H9 (cell line): ENCODE data around the gene KDM4F. TPM values are rescaled to one million over a fixed set of nuclear protein-coding genes. Genes with fewer than 3 reads are reported as not detected.

ENCODE experiments used
- DNase-seq: peaks from one replicate; pipeline ENCODE4 v3.0.0-alpha.2; 2017
- H2AFZ ChIP-seq: one replicate; pipeline ENCODE4 v1.6.1; 2013; ENCODE audit warnings: mild to moderate bottlenecking, low read length, control low read depth, moderate library complexity
- H2AK5ac ChIP-seq: 2 replicates; pipeline ENCODE4 v1.6.1; 2013; ENCODE audit warnings: low read length, control low read depth, mixed read lengths; ENCODE audit not compliant: insufficient read length
- H2BK120ac ChIP-seq: one replicate; pipeline ENCODE4 v1.6.1; 2013; ENCODE audit warnings: low read depth, mild to moderate bottlenecking, low read length, control low read depth, inconsistent platforms; ENCODE audit not compliant: poor library complexity, severe bottlenecking
- H2BK12ac ChIP-seq: 2 replicates; pipeline ENCODE4 v1.6.1; 2013; ENCODE audit warnings: low read length, control low read depth, mixed read lengths, low read depth; ENCODE audit not compliant: insufficient read length
- H2BK15ac ChIP-seq: 2 replicates; pipeline ENCODE4 v1.6.1; 2013; ENCODE audit warnings: low read depth, low read length, control low read depth
- H2BK20ac ChIP-seq: one replicate; pipeline ENCODE4 v1.6.1; 2013; ENCODE audit warnings: low read depth, mild to moderate bottlenecking, low read length, control low read depth, inconsistent platforms; ENCODE audit not compliant: poor library complexity, severe bottlenecking
- H2BK5ac ChIP-seq: 2 replicates; pipeline ENCODE4 v1.6.1; 2013; ENCODE audit warnings: low read length, control low read depth, mixed read lengths; ENCODE audit not compliant: insufficient read length
- H3K14ac ChIP-seq: 2 replicates; pipeline ENCODE4 v1.6.1; 2013; ENCODE audit warnings: low read length, control low read depth; ENCODE audit not compliant: insufficient read depth
- H3K18ac ChIP-seq: 2 replicates; pipeline ENCODE4 v1.6.1; 2013; ENCODE audit warnings: low read depth, mild to moderate bottlenecking, mixed read lengths, low read length, control low read depth; ENCODE audit not compliant: insufficient read length
- H3K23ac ChIP-seq: 2 replicates; pipeline ENCODE4 v1.6.1; 2013; ENCODE audit warnings: low read length, control low read depth, mixed read lengths, low read depth; ENCODE audit not compliant: insufficient read length
- H3K23me2 ChIP-seq: 2 replicates; pipeline ENCODE4 v1.6.1; 2013; ENCODE audit warnings: low read depth, mild to moderate bottlenecking, mixed read lengths, low read length, control low read depth; ENCODE audit not compliant: insufficient read length, poor library complexity, severe bottlenecking
- H3K27ac ChIP-seq: 2 replicates; pipeline ENCODE4 v1.5.1; 2013; ENCODE audit warnings: low read length, control low read depth, mixed read lengths, low read depth; ENCODE audit not compliant: insufficient read length
- H3K27me3 ChIP-seq: 2 replicates; pipeline ENCODE4 v1.6.1; 2013; ENCODE audit warnings: low read length, control low read depth, inconsistent platforms; ENCODE audit not compliant: insufficient read depth
- H3K4ac ChIP-seq: 2 replicates; pipeline ENCODE4 v1.6.1; 2013; ENCODE audit warnings: low read depth, mild to moderate bottlenecking, control low read depth, inconsistent platforms, low read length, moderate library complexity
- H3K4me1 ChIP-seq: 2 replicates; pipeline ENCODE4 v1.6.1; 2013; ENCODE audit warnings: low read length, control low read depth, inconsistent platforms; ENCODE audit not compliant: insufficient read depth
- H3K4me2 ChIP-seq: 2 replicates; pipeline ENCODE4 v1.6.1; 2013; ENCODE audit warnings: low read length, control low read depth, mixed read lengths; ENCODE audit not compliant: insufficient read length, insufficient read depth
- H3K56ac ChIP-seq: 2 replicates; pipeline ENCODE4 v1.6.1; 2013; ENCODE audit warnings: low read depth, mild to moderate bottlenecking, mixed read lengths, low read length, control low read depth; ENCODE audit not compliant: insufficient read length
- H3K79me1 ChIP-seq: 2 replicates; pipeline ENCODE4 v1.6.1; 2013; ENCODE audit warnings: low read depth, mild to moderate bottlenecking, moderate library complexity, low read length, control low read depth, inconsistent platforms; ENCODE audit not compliant: insufficient read depth, poor library complexity, severe bottlenecking
- H3K79me2 ChIP-seq: 2 replicates; pipeline ENCODE4 v1.6.1; 2013; ENCODE audit warnings: low read length, control low read depth, inconsistent platforms; ENCODE audit not compliant: insufficient read depth
- H3K9ac ChIP-seq: 2 replicates; pipeline ENCODE4 v1.6.1; 2013; ENCODE audit warnings: low read length, control low read depth, mixed read lengths; ENCODE audit not compliant: insufficient read length; ENCODE audit errors: extremely low read depth
- H3K9me3 ChIP-seq: one replicate; pipeline ENCODE4 v1.6.1; 2013; ENCODE audit warnings: low read depth, low read length, inconsistent platforms; ENCODE audit not compliant: control insufficient read depth
- H3T11ph ChIP-seq: one replicate; pipeline ENCODE4 v1.6.1; 2013; ENCODE audit warnings: mild to moderate bottlenecking, low read length, control low read depth, inconsistent platforms
- H4K20me1 ChIP-seq: one replicate; pipeline ENCODE4 v1.6.1; 2013; ENCODE audit not compliant: control insufficient read depth, insufficient read length, insufficient read depth
- H4K5ac ChIP-seq: 2 replicates; pipeline ENCODE4 v1.6.1; 2013; ENCODE audit warnings: low read depth, mild to moderate bottlenecking, mixed read lengths, low read length, control low read depth; ENCODE audit not compliant: insufficient read length
- H4K8ac ChIP-seq: replicated peaks from 2 replicates; pipeline ENCODE4 v1.6.1; 2013; ENCODE audit warnings: low read length, control low read depth, mixed read lengths, low read depth; ENCODE audit not compliant: insufficient read length
- H4K91ac ChIP-seq: 2 replicates; pipeline ENCODE4 v1.6.1; 2013; ENCODE audit warnings: low read depth, mild to moderate bottlenecking, moderate library complexity, mixed read lengths, low read length, control low read depth; ENCODE audit not compliant: insufficient read length
- H3K27ac Mint-ChIP-seq, 3 experiments: 2 replicates in 2 of 3; 3 replicates in 1 of 3; pipeline ENCODE4 v1.8.0; 2020 to 2021; ENCODE audit warnings: mixed read lengths in 3 of 3, mild to moderate bottlenecking in 1 of 3, moderate library complexity in 1 of 3
- H3K27me3 Mint-ChIP-seq: 2 replicates; pipeline ENCODE4 v1.8.0; 2021; ENCODE audit warnings: low read depth, mild to moderate bottlenecking, moderate library complexity, mixed read lengths
- H3K36me3 Mint-ChIP-seq, 3 experiments: 2 replicates in 2 of 3; 3 replicates in 1 of 3; pipeline ENCODE4 v1.8.0; 2020 to 2021; ENCODE audit warnings: low read depth in 3 of 3, mixed read lengths in 3 of 3; ENCODE audit not compliant: insufficient read depth in 1 of 3
- H3K4me1 Mint-ChIP-seq, 2 experiments: 2 replicates each; pipeline ENCODE4 v1.8.0; 2020; ENCODE audit warnings: mixed read lengths in 2 of 2
- H3K4me3 Mint-ChIP-seq, 2 experiments: 2 replicates in 1 of 2; 3 replicates in 1 of 2; pipeline ENCODE4 v1.8.0; 2020 to 2021; ENCODE audit warnings: mild to moderate bottlenecking in 2 of 2, mixed read lengths in 2 of 2, moderate library complexity in 1 of 2
- H3K9me3 Mint-ChIP-seq, 2 experiments: 2 replicates in 1 of 2; 3 replicates in 1 of 2; pipeline ENCODE4 v1.8.0; 2020; ENCODE audit warnings: mild to moderate bottlenecking in 2 of 2, mixed read lengths in 2 of 2, moderate library complexity in 1 of 2
- WGBS: extraction: QIAGEN DNeasy Blood & Tissue Kit; methylation state at CpG from one replicate; pipeline ENCODE4 v1.1.7; 2013; ENCODE audit warnings: missing lambda C conversion rate, low lambda C conversion rate, mixed read lengths; ENCODE audit not compliant: insufficient read length; ENCODE audit errors: extremely low coverage; 5-methylcytosine and 5-hydroxymethylcytosine counted together
- total RNA-seq: library from RNA; stranded (reverse); gene quantifications from 2 replicates; pipeline ENCODE4 v1.2.1, GENCODE V29; 2021
- TF ChIP-seq, protein P1 (sequence below): fragments of 200-600 bp; sonication (generic); conservative IDR thresholded peaks from 3 replicates; pipeline ENCODE4 v1.8.0; 2021; ENCODE audit warnings: antibody characterized with exemption, mild to moderate bottlenecking

KDM4F gene
- total RNA-seq, 1 experiment from 2014 or later: not detected

DNA sequence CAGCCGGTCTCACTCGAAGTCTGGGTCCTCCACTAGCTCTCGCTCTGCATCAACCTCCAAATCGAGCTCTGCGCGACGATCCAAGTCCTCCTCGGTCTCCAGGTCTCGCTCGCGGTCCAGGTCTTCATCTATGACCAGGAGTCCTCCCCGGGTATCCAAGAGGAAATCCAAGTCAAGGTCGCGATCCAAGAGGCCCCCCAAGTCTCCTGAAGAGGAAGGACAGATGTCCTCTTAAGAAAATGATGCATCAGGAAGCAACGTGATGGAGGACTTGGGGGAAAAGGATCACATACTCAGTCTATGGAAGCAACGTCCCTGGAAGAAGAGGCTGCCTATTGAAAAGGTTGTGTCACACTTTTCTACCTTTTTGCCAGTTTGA lies 18.6 kb downstream of the KDM4F start:
- H3K79me2 ChIP-seq: no peaks in the 10 kb centered on the region
- no peak overlapping the region for H2BK15ac ChIP-seq
- H3K27ac ChIP-seq: no peak overlapping the region
- no peak overlapping the region for H2BK12ac ChIP-seq
- peaks cover 6% of the 10 kb centered on the region for H3K27me3 Mint-ChIP-seq
- H2BK20ac ChIP-seq: no peak overlapping the region
- H3K23ac ChIP-seq: no peak overlapping the region
- H3K4me2 ChIP-seq: peak overlapping the region; percentile 73
- H3K9ac ChIP-seq: peak overlapping the region; percentile 11
- no peak overlapping the region for H2AFZ ChIP-seq
- H3T11ph ChIP-seq: no peak overlapping the region
- no peaks in the 10 kb centered on the region for H3K9me3 ChIP-seq
- no peak overlapping the region for H2BK5ac ChIP-seq
- H3K4me1 Mint-ChIP-seq: peaks cover 18% of the 10 kb centered on the region in 2 experiments
- H3K14ac ChIP-seq: peak overlapping the region; percentile 15; the same call in 1 of the 2 replicates
- H4K5ac ChIP-seq: no peak overlapping the region
- H3K36me3 Mint-ChIP-seq: peaks cover 0 to 6% (median 2%) of the 10 kb centered on the region in 3 experiments; a peak in 2 of 7 replicates
- TF ChIP-seq, protein P1, sequence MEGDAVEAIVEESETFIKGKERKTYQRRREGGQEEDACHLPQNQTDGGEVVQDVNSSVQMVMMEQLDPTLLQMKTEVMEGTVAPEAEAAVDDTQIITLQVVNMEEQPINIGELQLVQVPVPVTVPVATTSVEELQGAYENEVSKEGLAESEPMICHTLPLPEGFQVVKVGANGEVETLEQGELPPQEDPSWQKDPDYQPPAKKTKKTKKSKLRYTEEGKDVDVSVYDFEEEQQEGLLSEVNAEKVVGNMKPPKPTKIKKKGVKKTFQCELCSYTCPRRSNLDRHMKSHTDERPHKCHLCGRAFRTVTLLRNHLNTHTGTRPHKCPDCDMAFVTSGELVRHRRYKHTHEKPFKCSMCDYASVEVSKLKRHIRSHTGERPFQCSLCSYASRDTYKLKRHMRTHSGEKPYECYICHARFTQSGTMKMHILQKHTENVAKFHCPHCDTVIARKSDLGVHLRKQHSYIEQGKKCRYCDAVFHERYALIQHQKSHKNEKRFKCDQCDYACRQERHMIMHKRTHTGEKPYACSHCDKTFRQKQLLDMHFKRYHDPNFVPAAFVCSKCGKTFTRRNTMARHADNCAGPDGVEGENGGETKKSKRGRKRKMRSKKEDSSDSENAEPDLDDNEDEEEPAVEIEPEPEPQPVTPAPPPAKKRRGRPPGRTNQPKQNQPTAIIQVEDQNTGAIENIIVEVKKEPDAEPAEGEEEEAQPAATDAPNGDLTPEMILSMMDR: no peak
- no peaks in the 10 kb centered on the region for H3K79me1 ChIP-seq
- no peaks in the 10 kb centered on the region for H3K4me1 ChIP-seq
- no peak for DNase-seq
- H2AK5ac ChIP-seq: no peak overlapping the region
- H4K20me1 ChIP-seq: no peaks in the 10 kb centered on the region
- peak overlapping the region; percentile 74 to 87 (median 85); a peak in 6 of 7 replicates for H3K27ac Mint-ChIP-seq
- H2BK120ac ChIP-seq: no peak overlapping the region
- no CpG with 5 or more reads among the region's 16 CpGs for WGBS
- no peak overlapping the region for H4K8ac ChIP-seq
- no peak overlapping the region for H4K91ac ChIP-seq
- peaks cover 8% of the 10 kb centered on the region for H3K23me2 ChIP-seq
- peak overlapping the region; percentile 0 for H3K18ac ChIP-seq
- no peak overlapping the region for H3K56ac ChIP-seq
- no peak overlapping the region for H3K4ac ChIP-seq
- H3K4me3 Mint-ChIP-seq: peak overlapping the region; percentile 91 to 96
- H3K9me3 Mint-ChIP-seq: peaks cover 0 to 3% of the 10 kb centered on the region in 2 experiments; a peak in 1 of 5 replicates
- no peaks in the 10 kb centered on the region for H3K27me3 ChIP-seq
